ENCODE data around the gene ZNF827.

Gene ZNF827

DNA sequence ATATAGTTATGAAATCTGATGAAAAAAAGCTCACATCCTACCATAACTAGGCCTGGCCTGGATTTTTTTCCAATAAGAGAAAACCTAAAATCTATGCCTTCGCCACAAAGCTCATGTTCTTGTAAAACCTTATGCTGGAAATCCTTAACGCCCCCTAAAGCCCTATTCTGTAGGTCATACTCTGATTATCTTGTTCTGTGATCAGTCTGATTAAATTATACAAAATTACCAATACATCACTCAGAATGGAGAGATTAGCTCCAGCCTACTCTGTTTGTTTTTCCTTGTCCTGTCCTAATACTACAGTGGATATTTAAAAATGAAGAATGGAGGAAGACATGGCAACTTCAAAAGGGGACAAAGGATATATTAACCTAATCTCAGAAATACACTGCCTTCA lies 7.2 kb downstream of the ZNF827 start:
- no peak for DNase-seq

DNA sequence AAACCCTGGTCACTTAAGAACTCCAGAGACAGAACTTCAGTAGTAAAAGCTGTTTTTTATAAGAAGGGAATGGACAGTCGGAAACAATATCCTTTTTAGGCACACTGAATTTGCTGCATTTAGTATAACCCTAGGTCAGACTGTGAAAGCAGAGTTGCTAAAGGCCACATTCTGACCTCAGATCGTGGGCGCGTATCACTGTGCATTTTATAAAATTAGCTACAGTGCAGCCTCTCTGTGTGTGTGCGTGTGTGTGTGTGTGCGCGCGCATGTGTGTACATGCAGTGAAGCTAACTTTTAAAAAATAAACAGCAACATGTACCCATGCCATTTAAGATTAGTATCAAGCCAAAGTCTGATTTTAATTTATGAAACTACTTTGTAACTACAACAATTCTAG lies 8.0 kb downstream of the ZNF827 start:
- DNase-seq, result no peak

- DNase-seq, result no peak
These were observed 9.0 kb downstream of the ZNF827 start for GRCh38 chr4:145929415-145930178.

GRCh38 chr4:145928748-145929147 lies 9.9 kb downstream of the ZNF827 start:
- no peak for DNase-seq

DNA sequence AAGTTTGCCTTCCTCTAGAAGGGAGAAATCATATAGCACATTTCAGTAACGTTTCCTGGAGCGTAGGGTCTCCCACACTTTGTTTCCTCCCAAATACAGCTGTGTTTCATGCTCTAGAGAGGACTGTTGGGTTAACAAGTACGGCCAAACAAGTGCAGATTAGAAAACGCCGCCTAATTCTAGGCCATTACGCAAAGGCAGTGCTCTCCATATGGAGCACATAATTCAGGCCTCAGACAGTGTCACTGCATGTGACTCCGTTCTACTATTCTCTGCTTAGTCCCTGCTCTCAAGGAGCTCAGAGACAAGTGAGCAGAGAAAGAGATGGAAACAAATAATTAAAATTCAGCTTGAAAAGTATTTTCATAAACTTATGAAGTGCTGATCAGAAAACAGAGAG lies 11.6 kb downstream of the ZNF827 start:
- no peak for DNase-seq

- no peak for DNase-seq
These were observed 17.4 kb downstream of the ZNF827 start for GRCh38 chr4:145921231-145921630.

GRCh38 chr4:145920205-145920604 lies 18.4 kb downstream of the ZNF827 start:
- DNase-seq, result no peak

GRCh38 chr4:145912376-145912775 lies 26.2 kb downstream of the ZNF827 start:
- DNase-seq, result no peak

DNA sequence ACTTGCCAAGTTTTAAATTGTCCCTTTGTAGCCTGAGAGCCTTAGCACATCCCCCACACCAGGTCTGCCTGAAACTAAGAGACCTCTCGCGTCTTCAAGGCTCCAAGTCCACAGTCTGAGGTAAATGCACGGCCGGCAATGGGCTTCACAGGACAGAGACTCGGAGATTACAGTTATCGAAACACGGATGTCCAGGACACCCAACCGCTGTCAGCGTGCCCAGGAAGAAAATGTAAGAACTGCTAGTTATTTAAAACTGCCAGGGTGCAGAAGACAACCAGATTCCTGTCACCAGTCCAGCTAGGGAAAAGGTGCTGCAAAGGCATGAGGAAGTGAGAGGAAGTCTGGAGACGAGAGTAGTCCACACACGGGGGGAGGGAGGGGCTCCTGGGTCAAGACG lies 28.9 kb downstream of the ZNF827 start:
- DNase-seq, result no peak

GRCh38 chr4:145909281-145909715 lies 29.3 kb downstream of the ZNF827 start:
- DNase-seq, result no peak

DNA sequence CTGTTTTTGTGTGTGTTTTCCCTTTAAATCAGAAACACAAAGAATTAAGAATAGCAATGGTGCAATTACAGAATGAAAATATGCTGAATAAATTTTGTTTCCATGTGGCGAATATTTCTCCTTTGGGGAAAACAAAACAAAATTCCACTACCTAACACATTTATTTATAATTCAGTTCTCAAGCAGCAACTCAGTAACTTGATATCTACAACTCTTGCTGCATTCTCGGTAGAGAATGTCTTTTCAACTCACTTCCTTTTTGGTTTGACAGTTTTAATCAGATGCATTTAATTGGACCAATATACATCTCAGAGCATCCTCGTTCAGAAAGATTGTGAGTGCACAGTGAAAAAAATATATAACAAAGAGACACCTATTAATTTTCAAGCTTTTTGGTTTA lies 30.8 kb downstream of the ZNF827 start:
- no peak for DNase-seq

GRCh38 chr4:145907390-145907789 lies 31.2 kb downstream of the ZNF827 start:
- no peak for DNase-seq

- DNase-seq, result no peak
These were observed 34.0 kb downstream of the ZNF827 start for GRCh38 chr4:145904413-145905177.

DNA sequence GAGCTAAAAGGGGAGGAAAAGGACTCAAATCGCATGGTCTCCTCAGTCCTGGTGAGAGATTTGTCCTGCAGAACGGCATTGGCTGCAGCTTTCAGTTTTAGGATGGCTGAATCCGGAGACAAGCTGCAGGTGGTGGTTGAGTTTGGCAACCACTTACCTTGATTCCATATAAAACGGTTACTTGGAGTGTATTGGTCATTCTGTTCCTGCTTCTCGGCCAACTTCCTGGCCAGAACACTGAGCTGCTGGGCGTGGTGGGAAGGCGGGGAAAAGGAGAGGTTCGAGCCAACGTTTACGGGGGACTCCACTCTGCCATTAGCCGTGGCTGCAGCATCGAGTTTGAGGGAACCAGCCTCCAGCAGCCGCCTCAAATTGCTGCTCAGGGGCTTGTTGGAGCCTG lies 36.1 kb downstream of the ZNF827 start:
- DNase-seq, result no peak

DNA sequence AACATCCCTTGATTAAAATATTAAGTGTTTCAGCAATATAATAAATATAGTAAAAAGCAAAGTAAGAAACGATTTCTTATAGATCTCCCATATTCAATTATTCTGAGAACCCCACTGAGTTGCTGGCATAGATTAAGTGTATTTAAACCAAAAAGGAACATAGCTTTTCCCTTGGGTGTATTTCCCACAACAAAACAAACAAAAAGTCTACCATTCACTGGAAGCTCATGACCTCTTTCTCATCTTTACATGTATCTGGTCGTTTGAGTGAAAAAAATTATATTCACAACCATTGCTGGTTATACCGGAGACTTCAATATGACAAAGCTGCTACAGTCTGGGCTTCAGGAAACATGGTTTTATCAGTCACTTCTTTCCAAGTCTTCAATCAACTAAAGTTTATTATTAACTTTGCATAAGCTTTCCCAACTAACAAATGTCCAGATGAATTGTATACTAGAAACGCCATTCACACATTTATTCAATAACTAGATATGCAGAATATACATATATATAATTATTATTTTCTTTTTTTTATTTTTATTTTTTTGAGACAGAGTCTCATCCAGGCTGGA lies 38.6 kb downstream of the ZNF827 start:
- no peak for DNase-seq

DNA sequence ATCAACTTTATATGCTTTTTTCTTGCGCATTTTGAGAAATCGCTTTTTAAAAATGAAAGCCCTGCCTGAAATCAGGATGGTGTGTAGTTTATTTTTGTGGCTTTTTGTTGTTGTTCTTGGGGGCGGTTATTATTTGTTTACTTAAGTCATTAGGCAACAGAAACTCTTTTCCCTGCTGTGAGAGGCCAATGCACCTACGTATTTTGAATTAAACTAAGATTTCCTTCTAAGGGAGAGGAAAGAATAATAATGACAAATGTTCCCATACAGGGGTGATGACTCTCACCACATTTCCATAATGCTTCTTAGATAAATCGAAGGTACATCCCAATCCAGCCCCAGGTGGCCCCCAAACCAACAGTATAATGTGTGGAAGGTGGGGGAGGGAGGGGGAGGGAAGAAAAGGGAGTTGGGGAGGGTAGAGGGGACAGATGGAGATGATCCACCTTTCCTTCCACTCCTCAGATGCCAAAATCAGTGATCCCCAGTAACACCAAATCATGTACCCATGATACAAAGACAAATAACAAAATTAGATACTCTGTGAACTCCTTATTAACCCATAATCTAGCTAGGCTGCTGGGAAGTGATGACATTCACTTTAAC lies 39.6 kb downstream of the ZNF827 start:
- DNase-seq, result no peak

- no peak for DNase-seq
These were observed 40.2 kb downstream of the ZNF827 start for GRCh38 chr4:145898466-145898865.

GRCh38 chr4:145895056-145895455 lies 43.6 kb downstream of the ZNF827 start:
- DNase-seq, result no peak

GRCh38 chr4:145891958-145892357 lies 46.7 kb downstream of the ZNF827 start:
- DNase-seq, result no peak

- no peak for DNase-seq
These were observed 47.9 kb downstream of the ZNF827 start for GRCh38 chr4:145890689-145891088.

GRCh38 chr4:145888393-145888792 lies 50.2 kb downstream of the ZNF827 start:
- no peak for DNase-seq

DNA sequence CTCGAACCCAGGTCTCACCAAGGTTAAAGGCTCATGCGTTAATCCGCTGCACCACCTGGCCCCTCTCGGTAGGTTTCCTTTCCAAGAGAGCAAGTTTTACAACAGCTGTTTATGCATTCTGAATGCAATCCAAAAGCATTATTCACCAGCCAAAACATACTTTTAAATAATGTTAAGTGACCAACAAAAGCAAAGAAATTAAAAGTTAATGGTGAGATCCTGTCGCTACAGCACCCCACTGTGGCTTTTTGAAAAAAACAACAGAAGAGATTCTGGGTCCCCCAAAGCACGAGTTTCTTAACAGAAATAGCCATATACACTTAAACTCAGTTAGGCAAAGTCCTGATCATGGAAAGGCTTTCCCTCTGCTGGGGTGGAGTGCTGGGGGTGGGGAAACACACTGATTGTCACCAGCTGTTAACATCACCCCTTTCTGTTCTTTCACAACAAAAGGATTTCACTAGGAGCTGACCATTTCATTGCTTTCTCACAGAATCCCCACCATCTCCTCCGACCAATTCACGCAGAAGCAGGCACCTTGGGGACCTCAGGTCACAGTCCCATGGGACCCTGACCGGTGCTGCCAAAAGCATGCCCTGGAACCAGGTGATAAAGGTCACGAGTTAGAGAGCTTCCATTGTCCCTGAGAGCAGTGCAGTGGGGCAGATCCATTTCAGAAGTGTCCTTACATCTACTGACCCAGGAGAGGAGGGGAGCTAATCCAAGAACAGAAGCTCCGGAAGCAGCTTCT lies 51.2 kb downstream of the ZNF827 start:
- DNase-seq, result no peak

DNA sequence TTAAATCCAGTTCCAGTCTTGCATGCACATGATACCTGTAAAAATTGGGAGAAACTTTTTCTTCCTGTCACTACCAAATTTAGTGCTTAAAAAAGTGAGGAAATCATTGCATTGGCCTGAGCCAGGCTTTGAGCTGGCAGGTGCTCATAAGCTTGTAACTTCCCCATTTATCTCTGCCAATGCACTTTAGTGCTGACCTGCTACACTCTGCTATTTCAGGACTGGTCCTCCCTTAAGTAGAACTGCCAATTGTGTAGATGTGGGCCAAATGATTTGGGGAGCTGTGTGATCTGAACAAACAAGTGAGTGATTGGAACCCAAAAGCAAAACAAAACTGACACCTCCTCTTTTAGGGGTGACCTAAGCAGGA lies 51.8 kb downstream of the ZNF827 start:
- no peak for DNase-seq
